HEK293T (cell line): ENCODE measurements around the gene FAM117A.

Experiments used
- CTCF ChIA-PET: fragments of 350-600 bp; formaldehyde crosslinking; extraction: SDS; loops from one replicate; lab custom pipeline; 2021; ENCODE audit warnings: antibody characterized with exemption, inconsistent platforms; lab: Yijun Ruan, JAX
- POLR2A ChIA-PET: fragments of 350-600 bp; formaldehyde crosslinking; extraction: SDS; loops from one replicate; lab custom pipeline; 2020; ENCODE audit warnings: antibody characterized with exemption, inconsistent platforms; lab: Yijun Ruan, JAX
- DNase-seq: peaks from one replicate; pipeline ENCODE4 v3.0.0; 2012; ENCODE audit warnings: mixed read lengths; ENCODE audit errors: extremely low spot score
- ARNT ChIP-seq: fragments of 450-650 bp; IDR thresholded peaks from 2 replicates; pipeline ENCODE4 v1.6.1; 2017; ENCODE audit warnings: mild to moderate bottlenecking
- BHLHE40 ChIP-seq: fragments of 450-650 bp; IDR thresholded peaks from 2 replicates; pipeline ENCODE4 v1.6.1; 2016; ENCODE audit warnings: mild to moderate bottlenecking, moderate library complexity, borderline replicate concordance
- CTBP1 ChIP-seq: fragments of 450-650 bp; IDR thresholded peaks from 2 replicates; pipeline ENCODE4 v1.6.1; 2016; ENCODE audit warnings: borderline replicate concordance
- ELF4 ChIP-seq: fragments of 450-650 bp; IDR thresholded peaks from 2 replicates; pipeline ENCODE4 v1.6.1; 2017; ENCODE audit warnings: antibody characterized with exemption
- FOXA1 ChIP-seq: fragments of 450-650 bp; IDR thresholded peaks from 2 replicates; pipeline ENCODE4 v1.6.1; 2016; ENCODE audit warnings: mild to moderate bottlenecking
- FOXK2 ChIP-seq: fragments of 450-650 bp; IDR thresholded peaks from 2 replicates; pipeline ENCODE4 v1.6.1; 2016; ENCODE audit warnings: mild to moderate bottlenecking
- FOXM1 ChIP-seq: fragments of 450-650 bp; IDR thresholded peaks from 2 replicates; pipeline ENCODE4 v1.6.1; 2017; ENCODE audit warnings: mild to moderate bottlenecking, borderline replicate concordance
- HDGF ChIP-seq: fragments of 450-650 bp; IDR thresholded peaks from 2 replicates; pipeline ENCODE4 v1.6.1; 2017; ENCODE audit warnings: antibody characterized with exemption, borderline replicate concordance
- L3MBTL2 ChIP-seq: fragments of 450-650 bp; conservative IDR thresholded peaks from 2 replicates; pipeline ENCODE4 v1.6.1; 2016; ENCODE audit warnings: mild to moderate bottlenecking
- LEF1 ChIP-seq: fragments of 450-650 bp; IDR thresholded peaks from 2 replicates; pipeline ENCODE4 v1.6.1; 2017; ENCODE audit warnings: mild to moderate bottlenecking, borderline replicate concordance
- NFRKB ChIP-seq: fragments of 450-650 bp; IDR thresholded peaks from 2 replicates; pipeline ENCODE4 v1.6.1; 2016; ENCODE audit warnings: mild to moderate bottlenecking, moderate library complexity
- SP1 ChIP-seq: fragments of 450-650 bp; IDR thresholded peaks from 2 replicates; pipeline ENCODE4 v1.6.1; 2017
- SUZ12 ChIP-seq: fragments of 450-650 bp; IDR thresholded peaks from 2 replicates; pipeline ENCODE4 v1.6.1; 2016; ENCODE audit warnings: mild to moderate bottlenecking
- TARDBP ChIP-seq: fragments of 450-650 bp; IDR thresholded peaks from 2 replicates; pipeline ENCODE4 v1.6.1; 2016
- ZNF384 ChIP-seq: fragments of 450-650 bp; IDR thresholded peaks from 2 replicates; pipeline ENCODE4 v1.6.1; 2016
- TF ChIP-seq, protein P1 (sequence below): fragments of 450-650 bp; IDR thresholded peaks from 2 replicates; pipeline ENCODE4 v1.6.1; 2016

The FAM117A gene

DNA sequence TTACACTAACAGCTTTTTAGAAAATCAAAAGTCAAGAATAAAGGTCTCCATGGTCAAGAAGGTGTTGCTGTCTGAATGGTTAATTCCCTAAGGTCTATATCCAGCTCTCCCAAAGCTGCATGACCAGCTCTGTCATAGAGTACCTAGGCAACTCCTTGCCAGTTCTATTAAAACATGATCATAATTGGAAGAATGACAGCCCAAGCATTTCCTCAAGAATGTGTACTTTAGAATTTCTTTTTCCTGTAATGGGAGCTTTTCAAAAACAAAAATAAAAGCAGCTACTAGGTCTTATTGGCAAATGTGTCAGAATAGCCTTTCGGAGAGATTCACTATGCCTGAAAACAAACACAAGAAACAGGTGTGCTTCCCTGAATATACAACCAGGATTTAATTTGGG, 93.9 kb downstream of the FAM117A start:
- DNase-seq = no peak
- CTCF ChIA-PET = no interaction called here
- no peak for TF ChIP-seq FOXM1
- TF ChIP-seq CTBP1 = no peak
- no peak for TF ChIP-seq HDGF
- no peak for TF ChIP-seq BHLHE40
- no peak for TF ChIP-seq FOXA1
- no peak for TF ChIP-seq ARNT
- TF ChIP-seq ELF4 = no peak
- TF ChIP-seq LEF1 = no peak
- TF ChIP-seq, protein P1, sequence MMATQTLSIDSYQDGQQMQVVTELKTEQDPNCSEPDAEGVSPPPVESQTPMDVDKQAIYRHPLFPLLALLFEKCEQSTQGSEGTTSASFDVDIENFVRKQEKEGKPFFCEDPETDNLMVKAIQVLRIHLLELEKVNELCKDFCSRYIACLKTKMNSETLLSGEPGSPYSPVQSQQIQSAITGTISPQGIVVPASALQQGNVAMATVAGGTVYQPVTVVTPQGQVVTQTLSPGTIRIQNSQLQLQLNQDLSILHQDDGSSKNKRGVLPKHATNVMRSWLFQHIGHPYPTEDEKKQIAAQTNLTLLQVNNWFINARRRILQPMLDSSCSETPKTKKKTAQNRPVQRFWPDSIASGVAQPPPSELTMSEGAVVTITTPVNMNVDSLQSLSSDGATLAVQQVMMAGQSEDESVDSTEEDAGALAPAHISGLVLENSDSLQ = no peak
- TF ChIP-seq L3MBTL2 = no peak
- TF ChIP-seq SUZ12 = no peak
- TF ChIP-seq ZNF384 = no peak
- TF ChIP-seq FOXK2 = no peak
- no peak for TF ChIP-seq NFRKB
- TF ChIP-seq SP1 = no peak
- no peak for TF ChIP-seq TARDBP
- POLR2A ChIA-PET = no interaction called here

DNA sequence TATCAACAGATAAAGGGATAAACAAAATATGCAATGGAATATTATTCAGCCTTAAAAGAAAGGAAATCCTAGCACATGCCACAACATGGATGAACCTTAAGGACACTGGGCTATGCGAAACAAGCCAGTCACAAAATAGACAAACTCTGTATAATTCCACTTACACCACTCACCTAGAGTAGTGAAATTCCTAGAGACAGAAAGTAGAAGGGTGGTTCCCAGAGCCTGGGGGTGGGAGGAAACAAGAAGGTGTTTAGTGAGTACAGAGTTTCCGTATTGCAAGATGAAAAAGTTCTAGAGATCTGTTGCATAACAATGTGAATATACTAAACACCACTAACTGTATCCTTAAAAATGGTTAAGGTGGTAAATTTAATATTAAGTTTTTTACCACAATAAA, 96.1 kb downstream of the FAM117A start:
- TF ChIP-seq FOXM1 (no peak), NFRKB (no peak), BHLHE40 (no peak), SUZ12 (no peak), L3MBTL2 (no peak), ZNF384 (no peak), ELF4 (no peak)
- TF ChIP-seq, protein P1 = no peak
- ChIA-PET CTCF (no interaction called here), POLR2A (no interaction called here)
- DNase-seq = no peak

DNA sequence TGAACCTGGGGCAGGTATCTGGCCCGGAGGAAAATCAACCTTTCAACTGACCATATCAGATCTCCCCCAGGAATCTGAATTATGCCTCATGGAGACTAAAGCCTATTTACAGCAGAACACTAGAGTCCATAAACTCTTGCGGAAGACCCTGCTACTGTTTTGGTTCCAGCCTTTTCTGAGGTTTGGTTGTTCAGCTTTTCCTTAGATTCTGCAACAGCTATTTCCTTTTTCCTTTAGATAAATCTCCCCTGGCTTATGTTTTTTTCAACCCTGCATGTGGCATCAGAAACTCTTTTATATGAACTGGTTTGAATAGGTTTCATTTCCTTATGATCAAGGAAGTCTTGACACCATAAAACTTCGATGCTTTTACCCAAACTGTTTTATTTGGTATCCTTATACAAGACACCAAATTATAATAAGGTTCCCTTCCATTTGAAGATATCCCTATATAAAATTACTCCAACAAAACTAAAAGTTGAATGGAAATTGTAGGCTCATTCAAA, 99.2 kb downstream of the FAM117A start:
- POLR2A ChIA-PET = no interaction called here
- CTCF ChIA-PET = no interaction called here
- DNase-seq = no peak
- TF ChIP-seq ELF4 = no peak
- TF ChIP-seq TARDBP = no peak
- no peak for TF ChIP-seq ARNT
- no peak for TF ChIP-seq SUZ12
- TF ChIP-seq, protein P1 = no peak
- no peak for TF ChIP-seq FOXM1
- TF ChIP-seq L3MBTL2 = no peak
- TF ChIP-seq LEF1 = no peak
- TF ChIP-seq FOXA1 = no peak
- no peak for TF ChIP-seq FOXK2
- TF ChIP-seq SP1 = no peak
